Activated naive CD8-positive, alpha-beta T cell treated with anti-CD3 and anti-CD28 coated beads, Interleukin-2, amount 10 ng/mL, durations not matched to agents 7 days and 5 days (primary cell): ENCODE data around the gene CLCNKA. TPM values are rescaled to one million over a fixed set of nuclear protein-coding genes. Genes with fewer than 3 reads are reported as not detected.
A peak's percentile ranks its signal among the peaks of the same experiment; 100 is the strongest.
"Not testable (repeated sequence)": the region's sequence is repeated elsewhere in the genome, so short reads cannot be mapped to it uniquely, and the experiment has no call there.

Experiments used
- ATAC-seq: fragments of 150-1000 bp; cut with Tn5 transposase; one replicate; pipeline ENCODE4 v1.10.0; 2021; ENCODE audit warnings: low read depth, moderate library complexity
- POLR2A ChIA-PET: fragments of 350-600 bp; sonication (Branson Sonifier 250); formaldehyde crosslinking; loops from one replicate; lab custom pipeline; 2021; ENCODE audit warnings: antibody characterized with exemption; lab: Charles Lee
- DNase-seq: peaks from one replicate; pipeline ENCODE4 v3.0.0; 2021
- H3K27ac Mint-ChIP-seq: one replicate; pipeline ENCODE4 v1.8.0; 2022; ENCODE audit warnings: mild to moderate bottlenecking, mixed read lengths
- H3K27me3 Mint-ChIP-seq: one replicate; pipeline ENCODE4 v1.8.0; 2022; ENCODE audit warnings: mild to moderate bottlenecking, moderate library complexity, mixed read lengths
- H3K36me3 Mint-ChIP-seq: one replicate; pipeline ENCODE4 v1.8.0; 2021; ENCODE audit warnings: mild to moderate bottlenecking, mixed read lengths
- H3K4me1 Mint-ChIP-seq: one replicate; pipeline ENCODE4 v1.8.0; 2021; ENCODE audit warnings: mixed read lengths
- H3K4me3 Mint-ChIP-seq: one replicate; pipeline ENCODE4 v1.8.0; 2022; ENCODE audit warnings: mild to moderate bottlenecking, moderate library complexity, mixed read lengths
- H3K9me3 Mint-ChIP-seq: one replicate; pipeline ENCODE4 v1.8.0; 2021; ENCODE audit warnings: mixed read lengths
- total RNA-seq, 2 experiments: library from RNA; stranded (reverse); gene quantifications; one replicate each; pipeline ENCODE4 v1.2.3, GENCODE V29; 2021

Gene CLCNKA
- total RNA-seq, 2 experiments from 2014 or later, result not detected

- H3K27ac Mint-ChIP-seq, result no peak overlapping the region
- H3K9me3 Mint-ChIP-seq, result no peaks in the 10 kb centered on the region
- H3K4me1 Mint-ChIP-seq, result no peaks in the 10 kb centered on the region
- no peak overlapping the region for H3K4me3 Mint-ChIP-seq
- peak; percentile 24 for ATAC-seq
- H3K36me3 Mint-ChIP-seq, result no peaks in the 10 kb centered on the region
- no peak for DNase-seq
- peaks cover 11% of the 10 kb centered on the region for H3K27me3 Mint-ChIP-seq
- POLR2A ChIA-PET, result no interaction called here
Observed at GRCh38 chr1:16026723-16027484, 5.1 kb downstream of the CLCNKA start.

- no peak overlapping the region for H3K4me3 Mint-ChIP-seq
- H3K9me3 Mint-ChIP-seq, result no peaks in the 10 kb centered on the region
- DNase-seq (no peak), ATAC-seq (no peak)
- POLR2A ChIA-PET, result no interaction called here
- H3K27me3 Mint-ChIP-seq, result peaks cover 11% of the 10 kb centered on the region
- no peaks in the 10 kb centered on the region for H3K4me1 Mint-ChIP-seq
- H3K27ac Mint-ChIP-seq, result no peak overlapping the region
- H3K36me3 Mint-ChIP-seq, result no peaks in the 10 kb centered on the region
Observed at GRCh38 chr1:16028237-16029002, 6.6 kb downstream of the CLCNKA start.

- H3K4me1 Mint-ChIP-seq, ATAC-seq, DNase-seq, H3K36me3 Mint-ChIP-seq, POLR2A ChIA-PET, H3K4me3 Mint-ChIP-seq, H3K9me3 Mint-ChIP-seq, H3K27ac Mint-ChIP-seq: not testable (repeated sequence)
- peaks cover 11% of the 10 kb centered on the region for H3K27me3 Mint-ChIP-seq
Observed at GRCh38 chr1:16029003-16029268, 7.1 kb downstream of the CLCNKA start.

- Mint-ChIP-seq H3K4me1 (no peaks in the 10 kb centered on the region), H3K27ac (no peak overlapping the region), H3K27me3 (peaks cover 11% of the 10 kb centered on the region), H3K9me3 (no peaks in the 10 kb centered on the region), H3K4me3 (no peak overlapping the region), H3K36me3 (no peaks in the 10 kb centered on the region)
- DNase-seq (no peak), ATAC-seq (no peak)
- POLR2A ChIA-PET, result no interaction called here
Observed at GRCh38 chr1:16029288-16029687, 7.5 kb downstream of the CLCNKA start.

GRCh38 chr1:16031551-16031950 lies 9.7 kb downstream of the CLCNKA start:
- Mint-ChIP-seq H3K4me1 (no peaks in the 10 kb centered on the region), H3K36me3 (no peaks in the 10 kb centered on the region)
- no peak for DNase-seq

GRCh38 chr1:16032388-16033102 lies 10.7 kb downstream of the CLCNKA start:
- Mint-ChIP-seq H3K36me3 (no peaks in the 10 kb centered on the region), H3K27me3 (peaks cover 11% of the 10 kb centered on the region), H3K9me3 (no peaks in the 10 kb centered on the region), H3K4me1 (no peaks in the 10 kb centered on the region), H3K27ac (no peak overlapping the region), H3K4me3 (no peak overlapping the region)
- POLR2A ChIA-PET, result no interaction called here
- DNase-seq (peak; percentile 66), ATAC-seq (peak; percentile 63)

More at GRCh38 chr1:16031551-16031950, 9.7 kb downstream of the CLCNKA start:
- Mint-ChIP-seq H3K27me3 (peaks cover 11% of the 10 kb centered on the region), H3K9me3 (no peaks in the 10 kb centered on the region), H3K4me3 (no peak overlapping the region), H3K27ac (no peak overlapping the region)
- POLR2A ChIA-PET, result no interaction called here
- no peak for ATAC-seq

GRCh38 chr1:16033103-16033632 lies 11.3 kb downstream of the CLCNKA start:
- H3K4me3 Mint-ChIP-seq, H3K9me3 Mint-ChIP-seq, ATAC-seq, DNase-seq, H3K36me3 Mint-ChIP-seq, H3K4me1 Mint-ChIP-seq, H3K27me3 Mint-ChIP-seq, H3K27ac Mint-ChIP-seq: not testable (repeated sequence)
- POLR2A ChIA-PET, result interaction anchor here (0.6 kb wide), 1 partner anchor 121 kb away, joined by 3 read pairs; no protein-coding TSS in a partner anchor

GRCh38 chr1:16036461-16036860 lies 14.6 kb downstream of the CLCNKA start:
- DNase-seq, ATAC-seq, H3K4me3 Mint-ChIP-seq, H3K27ac Mint-ChIP-seq, H3K27me3 Mint-ChIP-seq, H3K9me3 Mint-ChIP-seq, H3K36me3 Mint-ChIP-seq, H3K4me1 Mint-ChIP-seq, POLR2A ChIA-PET: not testable (repeated sequence)

GRCh38 chr1:16038620-16038912 lies 16.7 kb downstream of the CLCNKA start:
- H3K27me3 Mint-ChIP-seq, result no peaks in the 10 kb centered on the region
- no peak for ATAC-seq
- no peaks in the 10 kb centered on the region for H3K36me3 Mint-ChIP-seq
- no peak for DNase-seq
- H3K4me1 Mint-ChIP-seq, result no peaks in the 10 kb centered on the region
- POLR2A ChIA-PET, result no interaction called here
- H3K27ac Mint-ChIP-seq, result no peak overlapping the region
- no peaks in the 10 kb centered on the region for H3K9me3 Mint-ChIP-seq
- H3K4me3 Mint-ChIP-seq, result no peak overlapping the region

GRCh38 chr1:16039871-16040270 lies 18.0 kb downstream of the CLCNKA start:
- H3K4me3 Mint-ChIP-seq, POLR2A ChIA-PET: not testable (repeated sequence)

GRCh38 chr1:16041200-16041599 lies 19.4 kb downstream of the CLCNKA start:
- Mint-ChIP-seq H3K4me3 (no peak overlapping the region), H3K4me1 (no peaks in the 10 kb centered on the region), H3K27ac (no peak overlapping the region), H3K9me3 (no peaks in the 10 kb centered on the region), H3K36me3 (no peaks in the 10 kb centered on the region), H3K27me3 (no peaks in the 10 kb centered on the region)
- DNase-seq (no peak), ATAC-seq (no peak)
- POLR2A ChIA-PET, result no interaction called here

More at GRCh38 chr1:16039871-16040270, 18.0 kb downstream of the CLCNKA start:
- not testable (repeated sequence) for H3K27me3 Mint-ChIP-seq, H3K4me1 Mint-ChIP-seq, DNase-seq, H3K27ac Mint-ChIP-seq, ATAC-seq, H3K36me3 Mint-ChIP-seq, H3K9me3 Mint-ChIP-seq

- Mint-ChIP-seq H3K9me3 (no peaks in the 10 kb centered on the region), H3K27me3 (no peaks in the 10 kb centered on the region), H3K27ac (no peak overlapping the region), H3K4me1 (no peaks in the 10 kb centered on the region), H3K36me3 (no peaks in the 10 kb centered on the region), H3K4me3 (no peak overlapping the region)
- DNase-seq (no peak), ATAC-seq (no peak)
- POLR2A ChIA-PET, result no interaction called here
Observed at GRCh38 chr1:16042096-16042495, 20.3 kb downstream of the CLCNKA start.

GRCh38 chr1:16042654-16043053 lies 20.8 kb downstream of the CLCNKA start:
- H3K27me3 Mint-ChIP-seq, H3K4me1 Mint-ChIP-seq, H3K4me3 Mint-ChIP-seq, POLR2A ChIA-PET, ATAC-seq, H3K9me3 Mint-ChIP-seq, H3K27ac Mint-ChIP-seq, H3K36me3 Mint-ChIP-seq, DNase-seq: not testable (repeated sequence)
